ENCODE measurements around the gene SPATA24.
"Not testable (repeated sequence)": the region's sequence is repeated elsewhere in the genome, so short reads cannot be mapped to it uniquely, and the experiment has no call there.

The SPATA24 gene

GRCh38 chr5:139394654-139395566, 9.0 kb downstream of the SPATA24 start, which contains the start of gene PROB1:
PROB1 (minus strand) TSS chr5:139395104; CDS start chr5:139395081, 23 bp downstream.
- DNase-seq (ENCODE audit: low read depth): no peak

- DNase-seq (ENCODE audit: low read depth): peak; percentile 53
These were observed 9.7 kb downstream of the SPATA24 start for GRCh38 chr5:139394123-139394653.

- no peak for DNase-seq (ENCODE audit: low read depth)
These were observed 10.3 kb downstream of the SPATA24 start for GRCh38 chr5:139393497-139394122.

GRCh38 chr5:139392678-139393496, 11.0 kb downstream of the SPATA24 start:
- peak; percentile 71 for DNase-seq (ENCODE audit: low read depth)

GRCh38 chr5:139392324-139392677, 11.6 kb downstream of the SPATA24 start:
- no peak for DNase-seq (ENCODE audit: low read depth)

- no peak for DNase-seq (ENCODE audit: low read depth)
These were observed 12.1 kb downstream of the SPATA24 start for GRCh38 chr5:139391570-139392323.

- DNase-seq (ENCODE audit: low read depth): no peak
These were observed 13.0 kb downstream of the SPATA24 start for GRCh38 chr5:139390639-139391569.

- peak; percentile 41 for DNase-seq (ENCODE audit: low read depth)
These were observed 13.9 kb downstream of the SPATA24 start, which contains the start of gene MZB1 for GRCh38 chr5:139389701-139390638. MZB1 (minus strand) TSS chr5:139389913; CDS start chr5:139389856, 57 bp downstream.

GRCh38 chr5:139388198-139388821, 15.6 kb downstream of the SPATA24 start:
- no peak for DNase-seq (ENCODE audit: low read depth)

- DNase-seq (ENCODE audit: low read depth): no peak
These were observed 16.2 kb downstream of the SPATA24 start for GRCh38 chr5:139387611-139388197.

- DNase-seq (ENCODE audit: low read depth): not testable (repeated sequence)
These were observed 16.9 kb downstream of the SPATA24 start for GRCh38 chr5:139386956-139387355.

- DNase-seq (ENCODE audit: low read depth): no peak
These were observed 17.8 kb downstream of the SPATA24 start for GRCh38 chr5:139386050-139386438.

GRCh38 chr5:139385061-139386049, 18.5 kb downstream of the SPATA24 start:
- DNase-seq (ENCODE audit: low read depth): no peak

- DNase-seq (ENCODE audit: low read depth): no peak
These were observed 19.3 kb downstream of the SPATA24 start for GRCh38 chr5:139384591-139385051.

GRCh38 chr5:139383993-139384590, 19.8 kb downstream of the SPATA24 start:
- no peak for DNase-seq (ENCODE audit: low read depth)

- DNase-seq (ENCODE audit: low read depth): no peak
These were observed 20.5 kb downstream of the SPATA24 start, which contains the start of gene SLC23A1 for GRCh38 chr5:139383275-139383992. SLC23A1 (minus strand) TSS chr5:139383297; CDS start chr5:139383253, 44 bp downstream.
